ENCODE results near the gene ATR. TPM values are rescaled to one million over a fixed set of nuclear protein-coding genes. Genes with fewer than 3 reads are reported as not detected.

The ATR gene
- total and polyA plus RNA-seq, 4 donors, result 9.0 to 41.3 (median 23.3) TPM

DNA sequence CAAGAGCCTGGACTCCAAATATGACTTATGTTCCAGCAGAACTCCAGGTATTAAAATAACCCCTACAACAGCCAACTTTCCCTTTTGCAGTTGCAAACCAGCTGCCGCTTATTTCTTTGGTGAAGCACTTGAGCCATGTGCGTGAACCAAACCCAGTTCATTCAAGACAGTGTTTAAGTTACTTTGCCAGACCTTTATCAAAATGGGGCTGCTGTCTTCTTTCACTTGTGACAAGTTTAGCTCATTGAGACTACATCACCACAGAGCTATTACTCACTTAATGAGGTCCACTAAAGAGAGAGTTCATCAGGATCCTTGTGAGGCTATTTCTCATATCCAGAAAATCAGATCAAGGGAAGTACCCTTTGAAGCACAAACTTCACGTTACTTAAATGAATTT lies 128.3 kb downstream of the ATR start:
- WGBS, 2 donors, result 95 to 96% methylated on average over 3 of the region's 3 CpGs
- H3K4me1 ChIP-seq (ENCODE audit: control insufficient read depth in 5 of 5, insufficient read depth in 5 of 5, low read length in 5 of 5), result peaks cover 0 to 25% (median 7%) of the 10 kb centered on the region in 5 donors
- H3K9ac ChIP-seq (ENCODE audit: insufficient read depth in 1 of 2, low read length in 2 of 2), result no peak overlapping the region
- H3K9me3 ChIP-seq (ENCODE audit: control insufficient read depth in 4 of 4, insufficient read depth in 3 of 4, low read length in 3 of 4), result no peaks in the 10 kb centered on the region
- peaks cover 0 to 13% (median 8%) of the 10 kb centered on the region in 4 donors for H3K36me3 ChIP-seq (ENCODE audit: control insufficient read depth in 4 of 4, insufficient read depth in 4 of 4, low read length in 4 of 4)
- no peak overlapping the region for H3K27ac ChIP-seq (ENCODE audit: low read depth in 1 of 2, low read length in 1 of 2)
- H3K27me3 ChIP-seq (ENCODE audit: control insufficient read depth in 3 of 3, insufficient read depth in 3 of 3, low read length in 2 of 3), result no peaks in the 10 kb centered on the region
- ATAC-seq (ENCODE audit: insufficient read depth, low FRiP score), result no peak
- TF ChIP-seq, protein P1, sequence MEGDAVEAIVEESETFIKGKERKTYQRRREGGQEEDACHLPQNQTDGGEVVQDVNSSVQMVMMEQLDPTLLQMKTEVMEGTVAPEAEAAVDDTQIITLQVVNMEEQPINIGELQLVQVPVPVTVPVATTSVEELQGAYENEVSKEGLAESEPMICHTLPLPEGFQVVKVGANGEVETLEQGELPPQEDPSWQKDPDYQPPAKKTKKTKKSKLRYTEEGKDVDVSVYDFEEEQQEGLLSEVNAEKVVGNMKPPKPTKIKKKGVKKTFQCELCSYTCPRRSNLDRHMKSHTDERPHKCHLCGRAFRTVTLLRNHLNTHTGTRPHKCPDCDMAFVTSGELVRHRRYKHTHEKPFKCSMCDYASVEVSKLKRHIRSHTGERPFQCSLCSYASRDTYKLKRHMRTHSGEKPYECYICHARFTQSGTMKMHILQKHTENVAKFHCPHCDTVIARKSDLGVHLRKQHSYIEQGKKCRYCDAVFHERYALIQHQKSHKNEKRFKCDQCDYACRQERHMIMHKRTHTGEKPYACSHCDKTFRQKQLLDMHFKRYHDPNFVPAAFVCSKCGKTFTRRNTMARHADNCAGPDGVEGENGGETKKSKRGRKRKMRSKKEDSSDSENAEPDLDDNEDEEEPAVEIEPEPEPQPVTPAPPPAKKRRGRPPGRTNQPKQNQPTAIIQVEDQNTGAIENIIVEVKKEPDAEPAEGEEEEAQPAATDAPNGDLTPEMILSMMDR (IDR thresholded peaks at IDR 0.05; ENCODE audit: control extremely low read depth, extremely low read depth), result no peak
- no peak for DNase-seq
- H3K4me3 ChIP-seq, result no peak overlapping the region

DNA sequence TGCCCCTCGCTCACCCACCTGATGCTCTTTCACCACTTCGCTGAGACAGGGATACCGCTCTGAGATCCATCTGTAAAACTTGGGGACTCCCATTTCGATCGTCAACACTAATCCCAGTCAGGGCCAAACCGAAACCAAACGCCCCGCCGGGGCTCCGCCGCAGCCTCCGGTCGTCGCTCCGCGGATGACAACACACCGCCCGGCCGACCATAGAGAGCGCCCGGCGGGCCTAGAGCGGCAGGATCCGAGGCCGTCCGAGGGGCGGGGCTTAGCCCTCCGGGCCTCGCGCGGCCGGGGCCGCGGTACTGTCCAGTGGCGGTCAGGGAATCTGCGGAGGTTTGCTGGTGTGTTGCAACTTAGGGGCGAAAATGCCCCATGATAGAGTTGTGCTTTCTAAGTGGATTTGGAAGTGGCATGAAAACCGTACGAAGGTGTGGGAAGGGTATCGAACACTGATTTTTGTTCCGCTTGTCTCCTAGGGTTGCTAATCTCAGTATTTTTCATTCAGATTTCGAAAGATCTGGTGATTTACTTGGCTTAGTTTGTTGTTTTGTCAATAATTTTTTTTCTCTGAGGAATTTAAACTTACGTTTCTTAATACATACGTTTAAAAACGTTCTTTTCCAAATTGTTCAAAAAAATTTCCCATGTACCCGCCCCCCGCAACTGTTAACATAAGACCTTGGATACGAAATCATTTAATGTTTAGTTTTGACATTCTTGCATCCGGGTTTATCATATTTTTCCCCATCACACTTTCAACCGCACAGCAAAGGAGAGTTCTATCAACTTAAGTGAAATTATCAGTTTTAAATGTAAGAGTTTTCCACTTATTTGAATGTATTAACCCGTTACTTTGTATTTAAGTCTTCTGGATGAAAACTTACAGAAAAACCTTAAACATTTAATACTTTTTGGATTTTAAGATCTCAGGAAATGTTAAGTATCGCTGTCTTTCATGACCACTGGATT lies 130.4 kb downstream of the ATR start, which contains the start of gene XRN1:
TSS of gene XRN1 (minus strand) at position 186 of the 972 bp plus-strand sequence. CDS start at position 93, 93 bp downstream.
- TF ChIP-seq, protein P1 (IDR thresholded peaks at IDR 0.05; ENCODE audit: control extremely low read depth, extremely low read depth), result no peak
- Histone ChIP-seq H3K9ac (ENCODE audit: insufficient read depth in 1 of 2, low read length in 2 of 2) (peak within 1 kb of the TSS; percentile 100), H3K4me3 (peak within 1 kb of the TSS; percentile 93), H3K36me3 (ENCODE audit: control insufficient read depth in 4 of 4, insufficient read depth in 4 of 4, low read length in 4 of 4) (peaks cover 0 to 9% (median 7%) of the 10 kb centered on the region in 4 donors), H3K9me3 (ENCODE audit: control insufficient read depth in 4 of 4, insufficient read depth in 3 of 4, low read length in 3 of 4) (no peaks in the 10 kb centered on the region), H3K27me3 (ENCODE audit: control insufficient read depth in 3 of 3, insufficient read depth in 3 of 3, low read length in 2 of 3) (no peaks in the 10 kb centered on the region), H3K27ac (ENCODE audit: low read depth in 1 of 2, low read length in 1 of 2) (peak within 1 kb of the TSS; percentile 81 to 95), H3K4me1 (ENCODE audit: control insufficient read depth in 5 of 5, insufficient read depth in 5 of 5, low read length in 5 of 5) (peaks cover 3 to 27% (median 10%) of the 10 kb centered on the region in 5 donors)
- 6% methylated on average over 52 of the region's 52 CpGs for WGBS, 2 donors
- ATAC-seq (ENCODE audit: insufficient read depth, low FRiP score) (peak; percentile 100), DNase-seq (peak; percentile 96 to 98 (median 97))

DNA sequence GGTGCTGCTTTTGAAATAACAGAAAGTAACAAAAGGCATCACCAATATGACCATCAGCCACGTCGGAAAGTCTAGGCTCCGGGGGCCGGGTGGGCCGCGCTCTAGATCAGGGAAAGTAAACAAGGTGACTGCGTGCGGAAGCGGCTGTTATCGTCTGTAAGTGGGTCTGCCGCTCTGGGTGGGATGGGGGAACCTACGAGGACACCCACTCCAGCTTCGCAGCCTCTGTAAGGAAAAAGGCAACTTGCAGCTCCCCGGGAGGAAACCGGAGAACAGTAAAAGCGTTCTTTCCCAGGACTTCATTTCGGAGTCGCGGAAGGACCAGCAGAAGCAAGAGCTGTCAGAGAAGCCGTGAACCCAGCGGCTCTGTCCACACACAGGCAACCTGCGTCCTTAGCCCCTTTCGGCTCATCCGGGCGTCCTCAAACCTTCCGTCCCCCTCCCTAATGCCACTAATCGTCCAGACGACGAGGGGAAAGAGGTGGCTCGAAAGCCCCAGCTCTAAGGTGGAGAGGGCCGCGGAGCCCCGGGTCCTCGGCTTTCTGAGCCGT lies 131.2 kb downstream of the ATR start:
- peaks cover 3 to 27% (median 10%) of the 10 kb centered on the region in 5 donors for H3K4me1 ChIP-seq (ENCODE audit: control insufficient read depth in 5 of 5, insufficient read depth in 5 of 5, low read length in 5 of 5)
- peak in 2 of 3 donors; percentile 67 to 72 for DNase-seq
- H3K36me3 ChIP-seq (ENCODE audit: control insufficient read depth in 4 of 4, insufficient read depth in 4 of 4, low read length in 4 of 4), result peaks cover 0 to 9% (median 5%) of the 10 kb centered on the region in 4 donors
- H3K4me3 ChIP-seq, result peak overlapping the region; percentile 93
- H3K27me3 ChIP-seq (ENCODE audit: control insufficient read depth in 3 of 3, insufficient read depth in 3 of 3, low read length in 2 of 3), result no peaks in the 10 kb centered on the region
- no peaks in the 10 kb centered on the region for H3K9me3 ChIP-seq (ENCODE audit: control insufficient read depth in 4 of 4, insufficient read depth in 3 of 4, low read length in 3 of 4)
- peak; percentile 58 for ATAC-seq (ENCODE audit: insufficient read depth, low FRiP score)
- H3K27ac ChIP-seq (ENCODE audit: low read depth in 1 of 2, low read length in 1 of 2), result peak overlapping the region; percentile 81 to 95
- 1% methylated on average over 35 of the region's 35 CpGs for WGBS, 2 donors
- TF ChIP-seq, protein P1 (IDR thresholded peaks at IDR 0.05; ENCODE audit: control extremely low read depth, extremely low read depth), result no peak
- peak overlapping the region; percentile 97 to 100 for H3K9ac ChIP-seq (ENCODE audit: insufficient read depth in 1 of 2, low read length in 2 of 2)

Measured in lung (tissue), 12 donors.